ENCODE results near the gene DHRS13.
"Not testable (repeated sequence)": the region's sequence is repeated elsewhere in the genome, so short reads cannot be mapped to it uniquely, and the experiment has no call there.

The DHRS13 gene

GRCh38 chr17:28882154-28882895 lies 20.6 kb downstream of the DHRS13 start:
- no peak overlapping the region for H3K4me3 ChIP-seq (replicated peaks; ENCODE audit: low read depth, low read length)
- no peak for DNase-seq (ENCODE audit: low read depth)
- no peak for TF ChIP-seq CTCF (IDR thresholded peaks at IDR 0.05; ENCODE audit: low read length, missing control alignments)

- DNase-seq (ENCODE audit: low read depth), result no peak
- TF ChIP-seq CTCF (IDR thresholded peaks at IDR 0.05; ENCODE audit: low read length, missing control alignments), result no peak
- no peak overlapping the region for H3K4me3 ChIP-seq (replicated peaks; ENCODE audit: low read depth, low read length)
Observed at GRCh38 chr17:28881533-28882056, 21.3 kb downstream of the DHRS13 start.

GRCh38 chr17:28880572-28880945 lies 22.3 kb downstream of the DHRS13 start:
- H3K4me3 ChIP-seq (replicated peaks; ENCODE audit: low read depth, low read length), result no peak overlapping the region
- no peak for DNase-seq (ENCODE audit: low read depth)
- no peak for TF ChIP-seq CTCF (IDR thresholded peaks at IDR 0.05; ENCODE audit: low read length, missing control alignments)

GRCh38 chr17:28879886-28880571 lies 22.9 kb downstream of the DHRS13 start:
- DNase-seq (ENCODE audit: low read depth), result no peak
- TF ChIP-seq CTCF (IDR thresholded peaks at IDR 0.05; ENCODE audit: low read length, missing control alignments), result no peak
- H3K4me3 ChIP-seq (replicated peaks; ENCODE audit: low read depth, low read length), result no peak overlapping the region

- TF ChIP-seq CTCF (IDR thresholded peaks at IDR 0.05; ENCODE audit: low read length, missing control alignments), result peak; percentile 51
- peak; percentile 58 for DNase-seq (ENCODE audit: low read depth)
- H3K4me3 ChIP-seq (replicated peaks; ENCODE audit: low read depth, low read length), result no peak overlapping the region
Observed at GRCh38 chr17:28878981-28879380, 23.9 kb downstream of the DHRS13 start.

- DNase-seq (ENCODE audit: low read depth), result no peak
- no peak for TF ChIP-seq CTCF (IDR thresholded peaks at IDR 0.05; ENCODE audit: low read length, missing control alignments)
- no peak overlapping the region for H3K4me3 ChIP-seq (replicated peaks; ENCODE audit: low read depth, low read length)
Observed at GRCh38 chr17:28878158-28878910, 24.5 kb downstream of the DHRS13 start.

GRCh38 chr17:28877150-28877711 lies 25.6 kb downstream of the DHRS13 start:
- not testable (repeated sequence) for DNase-seq (ENCODE audit: low read depth); H3K4me3 ChIP-seq (replicated peaks; ENCODE audit: low read depth, low read length)

All from fibroblast of pulmonary artery (primary cell).